Mesenchymal stem cell (in vitro differentiated cells and primary cell): ENCODE results near the gene SSH3.

ENCODE experiments used
- DNase-seq: peaks from one replicate; pipeline ENCODE4 v3.0.0-alpha.2; 2013
- H2AFZ ChIP-seq: one replicate; pipeline ENCODE4 v1.6.1; 2013; ENCODE audit warnings: low read depth, mild to moderate bottlenecking, control low read depth, inconsistent platforms, low read length, moderate library complexity
- H2AK5ac ChIP-seq: 2 replicates; pipeline ENCODE4 v1.6.1; 2013; ENCODE audit warnings: low read length, moderate library complexity, mild to moderate bottlenecking, inconsistent platforms; ENCODE audit not compliant: severe bottlenecking
- H2BK120ac ChIP-seq: one replicate; pipeline ENCODE4 v1.6.1; 2013; ENCODE audit warnings: low read depth, mild to moderate bottlenecking, inconsistent platforms, low read length, moderate library complexity
- H2BK12ac ChIP-seq, 2 experiments: one replicate each; pipeline ENCODE4 v1.6.1; 2013; ENCODE audit warnings: inconsistent platforms in 2 of 2, low read length in 2 of 2, mild to moderate bottlenecking in 2 of 2, moderate library complexity in 2 of 2, control low read depth in 1 of 2
- H2BK15ac ChIP-seq: one replicate; pipeline ENCODE4 v1.6.1; 2013; ENCODE audit warnings: mild to moderate bottlenecking, low read depth, inconsistent platforms; ENCODE audit not compliant: poor library complexity, severe bottlenecking
- H2BK5ac ChIP-seq: 2 replicates; pipeline ENCODE4 v1.6.1; 2013; ENCODE audit warnings: low read depth, mild to moderate bottlenecking, low read length, control low read depth, inconsistent platforms; ENCODE audit not compliant: poor library complexity, severe bottlenecking
- H3K14ac ChIP-seq, 2 experiments: one replicate each; pipeline ENCODE4 v1.6.1; 2013; ENCODE audit warnings: inconsistent platforms in 2 of 2, low read length in 2 of 2, control low read depth in 1 of 2, mild to moderate bottlenecking in 1 of 2, moderate library complexity in 1 of 2
- H3K18ac ChIP-seq, 2 experiments: one replicate each; pipeline ENCODE4 v1.6.1; 2013; ENCODE audit warnings: inconsistent platforms in 2 of 2, low read length in 2 of 2, control low read depth in 1 of 2, low read depth in 1 of 2, mild to moderate bottlenecking in 1 of 2
- H3K23ac ChIP-seq, 2 experiments: one replicate each; pipeline ENCODE4 v1.6.1; 2013; ENCODE audit warnings: inconsistent platforms in 2 of 2, low read length in 2 of 2, mild to moderate bottlenecking in 2 of 2, moderate library complexity in 2 of 2, control low read depth in 1 of 2
- H3K27ac ChIP-seq: 2 replicates; pipeline ENCODE4 v1.5.1; 2013; ENCODE audit warnings: mild to moderate bottlenecking, moderate library complexity, low read length, control low read depth, inconsistent platforms; ENCODE audit not compliant: poor library complexity, severe bottlenecking
- H3K27me3 ChIP-seq, 2 experiments: 2 replicates each; pipeline versions ENCODE4 v1.6.1 to v1.7.0; 2013; ENCODE audit warnings: low read length in 2 of 2, mild to moderate bottlenecking in 2 of 2, moderate library complexity in 2 of 2, control low read depth in 1 of 2, inconsistent platforms in 1 of 2; ENCODE audit not compliant: control insufficient read depth in 1 of 2, insufficient read depth in 1 of 2
- H3K36me3 ChIP-seq, 2 experiments: 2 replicates each; pipeline versions ENCODE4 v1.6.1 to v1.7.0; 2013; ENCODE audit warnings: low read length in 2 of 2, control low read depth in 1 of 2, inconsistent platforms in 1 of 2, low read depth in 1 of 2, mild to moderate bottlenecking in 1 of 2; ENCODE audit not compliant: insufficient read depth in 2 of 2, control insufficient read depth in 1 of 2
- H3K4ac ChIP-seq, 2 experiments: one replicate each; pipeline ENCODE4 v1.6.1; 2013; ENCODE audit warnings: inconsistent platforms in 2 of 2, low read length in 2 of 2, mild to moderate bottlenecking in 2 of 2, moderate library complexity in 2 of 2, control low read depth in 1 of 2, low read depth in 1 of 2
- H3K4me1 ChIP-seq: 2 replicates; pipeline ENCODE4 v1.6.1; 2013; ENCODE audit warnings: low read depth, low read length, control low read depth; ENCODE audit not compliant: control insufficient read depth, insufficient read depth
- H3K4me2 ChIP-seq: 2 replicates; pipeline ENCODE4 v1.6.1; 2013; ENCODE audit warnings: low read length, mild to moderate bottlenecking, inconsistent platforms; ENCODE audit not compliant: poor library complexity, severe bottlenecking
- H3K4me3 ChIP-seq, 2 experiments: 2 replicates each; pipeline versions ENCODE4 v1.5.1 to v1.7.0; 2013; ENCODE audit warnings: low read length in 2 of 2, mild to moderate bottlenecking in 2 of 2, control low read depth in 1 of 2, low read depth in 1 of 2; ENCODE audit not compliant: insufficient read depth in 1 of 2
- H3K79me1 ChIP-seq: replicated peaks from 2 replicates; pipeline ENCODE4 v1.6.1; 2013; ENCODE audit warnings: mild to moderate bottlenecking, control low read depth, low read length, inconsistent platforms; ENCODE audit not compliant: poor library complexity, severe bottlenecking
- H3K9ac ChIP-seq: 2 replicates; pipeline ENCODE4 v1.7.0; 2013; ENCODE audit warnings: mild to moderate bottlenecking, low read length, moderate library complexity
- H3K9me3 ChIP-seq: 2 replicates; pipeline ENCODE4 v1.7.0; 2013; ENCODE audit warnings: mild to moderate bottlenecking, low read length; ENCODE audit not compliant: control insufficient read depth
- H4K8ac ChIP-seq: one replicate; pipeline ENCODE4 v1.6.1; 2013; ENCODE audit warnings: inconsistent platforms, mild to moderate bottlenecking, low read length, moderate library complexity
- H4K91ac ChIP-seq: one replicate; pipeline ENCODE4 v1.6.1; 2013; ENCODE audit warnings: mild to moderate bottlenecking, low read length, inconsistent platforms
- WGBS: methylation state at CpG from one replicate; pipeline ENCODE4 v1.1.7; 2013; ENCODE audit warnings: mixed read lengths; 5-methylcytosine and 5-hydroxymethylcytosine counted together

Gene SSH3

GRCh38 chr11:67300256-67300755 is 3.0 kb upstream of the SSH3 start:
- H3K9ac ChIP-seq = no peak overlapping the region
- H3K4me2 ChIP-seq = no peak overlapping the region
- no peak overlapping the region for H3K4ac ChIP-seq
- no peak overlapping the region for H3K23ac ChIP-seq
- no peak overlapping the region for H3K14ac ChIP-seq
- no peaks in the 10 kb centered on the region for H3K27me3 ChIP-seq
- H4K8ac ChIP-seq = no peak overlapping the region
- no peak overlapping the region for H3K4me3 ChIP-seq
- H2AK5ac ChIP-seq = no peak overlapping the region
- H3K4me1 ChIP-seq = peaks cover 32% of the 10 kb centered on the region
- H2AFZ ChIP-seq = no peak overlapping the region
- H3K18ac ChIP-seq = no peak overlapping the region
- H2BK15ac ChIP-seq = no peak overlapping the region
- no peak overlapping the region for H2BK120ac ChIP-seq
- no peak overlapping the region for H2BK5ac ChIP-seq
- 93% methylated on average over 13 of the region's 13 CpGs for WGBS
- H3K27ac ChIP-seq = no peak overlapping the region
- peaks cover 29% of the 10 kb centered on the region for H3K79me1 ChIP-seq
- no peak overlapping the region for H2BK12ac ChIP-seq
- DNase-seq = no peak
- H3K36me3 ChIP-seq = peaks cover 50 to 61% of the 10 kb centered on the region in 2 experiments
- H4K91ac ChIP-seq = no peak overlapping the region
- H3K9me3 ChIP-seq = peaks cover 12% of the 10 kb centered on the region

GRCh38 chr11:67300756-67301312 is 2.5 kb upstream of the SSH3 start:
- Histone ChIP-seq H3K18ac (no peak overlapping the region), H2AFZ (no peak overlapping the region), H2BK5ac (no peak overlapping the region), H4K91ac (no peak overlapping the region), H2AK5ac (no peak overlapping the region), H3K36me3 (peaks cover 47 to 55% of the 10 kb centered on the region in 2 experiments), H3K79me1 (peaks cover 29% of the 10 kb centered on the region), H3K9ac (no peak overlapping the region), H3K4me2 (no peak overlapping the region), H3K27me3 (no peaks in the 10 kb centered on the region), H4K8ac (no peak overlapping the region), H3K14ac (no peak overlapping the region), H3K4me1 (peaks cover 35% of the 10 kb centered on the region), H2BK12ac (no peak overlapping the region), H3K27ac (no peak overlapping the region), H2BK120ac (no peak overlapping the region), H3K23ac (no peak overlapping the region), H3K4me3 (no peak overlapping the region), H3K4ac (no peak overlapping the region), H2BK15ac (no peak overlapping the region), H3K9me3 (peaks cover 7% of the 10 kb centered on the region)
- 97% methylated on average over 22 of the region's 22 CpGs for WGBS
- DNase-seq = no peak

GRCh38 chr11:67301313-67301921 is 1.9 kb upstream of the SSH3 start:
- WGBS = 92% methylated on average over 28 of the region's 28 CpGs
- H2AFZ ChIP-seq = no peak overlapping the region
- no peak for DNase-seq

GRCh38 chr11:67301951-67302516 is 1.3 kb upstream of the SSH3 start:
- Histone ChIP-seq H3K9me3 (no peaks in the 10 kb centered on the region), H2BK12ac (no peak overlapping the region)
- 30% methylated on average over 12 of the region's 15 CpGs for WGBS

More at GRCh38 chr11:67301313-67301921, 1.9 kb upstream of the SSH3 start:
- Histone ChIP-seq H3K4me1 (peaks cover 35% of the 10 kb centered on the region), H3K14ac (no peak overlapping the region), H3K9ac (no peak overlapping the region), H3K4me3 (no peak overlapping the region), H3K23ac (no peak overlapping the region), H2BK15ac (peak overlapping the region; percentile 34), H3K79me1 (peaks cover 29% of the 10 kb centered on the region), H4K91ac (peak overlapping the region; percentile 47), H3K18ac (no peak overlapping the region), H2AK5ac (no peak overlapping the region), H3K27me3 (no peaks in the 10 kb centered on the region), H3K9me3 (peaks cover 1% of the 10 kb centered on the region), H2BK12ac (no peak overlapping the region), H3K36me3 (peaks cover 46 to 50% of the 10 kb centered on the region in 2 experiments), H2BK5ac (no peak overlapping the region), H2BK120ac (no peak overlapping the region), H3K4me2 (no peak overlapping the region), H4K8ac (peak overlapping the region; percentile 43), H3K4ac (no peak overlapping the region), H3K27ac (peak overlapping the region; percentile 56)

More at GRCh38 chr11:67301951-67302516, 1.3 kb upstream of the SSH3 start:
- Histone ChIP-seq H3K23ac (no peak overlapping the region), H3K4me3 (no peak overlapping the region), H2BK15ac (no peak overlapping the region), H4K91ac (peak overlapping the region; percentile 47), H3K27ac (peak overlapping the region; percentile 56), H2BK120ac (no peak overlapping the region), H3K14ac (no peak overlapping the region), H3K79me1 (peaks cover 31% of the 10 kb centered on the region), H2BK5ac (no peak overlapping the region), H3K36me3 (peaks cover 45 to 48% of the 10 kb centered on the region in 2 experiments), H4K8ac (peak overlapping the region; percentile 27), H2AK5ac (no peak overlapping the region), H2AFZ (no peak overlapping the region), H3K4me1 (peaks cover 35% of the 10 kb centered on the region), H3K4me2 (peak overlapping the region; percentile 88), H3K27me3 (no peaks in the 10 kb centered on the region), H3K18ac (peak overlapping the region in 1 of 2 experiments; percentile 29), H3K9ac (peak overlapping the region; percentile 82), H3K4ac (no peak overlapping the region)
- DNase-seq = peak; percentile 85
